ENCODE results near the gene ACAD9.
"Not testable (repeated sequence)": the region's sequence is repeated elsewhere in the genome, so short reads cannot be mapped to it uniquely, and the experiment has no call there.

Gene ACAD9

GRCh38 chr3:128879125-128879969 is at the start of gene ACAD9:
Gene ACAD9, plus strand, starts transcription at chr3:128879620. Its CDS starts 72 bp downstream, at chr3:128879692.
- peak; percentile 97 for DNase-seq

GRCh38 chr3:128829925-128830625 is 49.3 kb upstream of the ACAD9 start:
- not testable (repeated sequence) for DNase-seq

- DNase-seq = not testable (repeated sequence)
These were observed 48.7 kb upstream of the ACAD9 start for GRCh38 chr3:128830762-128831161.

GRCh38 chr3:128832979-128833378 is 46.4 kb upstream of the ACAD9 start:
- DNase-seq = not testable (repeated sequence)

GRCh38 chr3:128835096-128835495 is 44.3 kb upstream of the ACAD9 start:
- DNase-seq = peak; percentile 56

GRCh38 chr3:128841926-128842920 is 37.2 kb upstream of the ACAD9 start:
- DNase-seq = peak; percentile 25

- no peak for DNase-seq
These were observed 34.9 kb upstream of the ACAD9 start for GRCh38 chr3:128844502-128844901.

GRCh38 chr3:128845119-128845777 is 34.2 kb upstream of the ACAD9 start:
- peak; percentile 48 for DNase-seq

- peak; percentile 95 for DNase-seq
These were observed 33.5 kb upstream of the ACAD9 start for GRCh38 chr3:128845778-128846485.

- peak; percentile 77 for DNase-seq
These were observed 32.9 kb upstream of the ACAD9 start for GRCh38 chr3:128846486-128846891.

GRCh38 chr3:128847666-128848370 is 31.6 kb upstream of the ACAD9 start:
- no peak for DNase-seq

GRCh38 chr3:128848936-128849335 is 30.5 kb upstream of the ACAD9 start:
- DNase-seq = no peak

- peak; percentile 50 for DNase-seq
These were observed 29.4 kb upstream of the ACAD9 start for GRCh38 chr3:128849911-128850455.

- no peak for DNase-seq
These were observed 28.9 kb upstream of the ACAD9 start for GRCh38 chr3:128850544-128850943.

- DNase-seq = no peak
These were observed 27.8 kb upstream of the ACAD9 start for GRCh38 chr3:128851601-128852000.

- no peak for DNase-seq
These were observed 25.6 kb upstream of the ACAD9 start for GRCh38 chr3:128853826-128854225.

GRCh38 chr3:128854475-128854874 is 24.9 kb upstream of the ACAD9 start:
- DNase-seq = peak; percentile 97

GRCh38 chr3:128855569-128855968 is 23.9 kb upstream of the ACAD9 start:
- peak; percentile 43 for DNase-seq

GRCh38 chr3:128858167-128858566 is 21.3 kb upstream of the ACAD9 start:
- no peak for DNase-seq

- peak; percentile 81 for DNase-seq
These were observed 19.8 kb upstream of the ACAD9 start for GRCh38 chr3:128859630-128860029.

- no peak for DNase-seq
These were observed 17.9 kb upstream of the ACAD9 start for GRCh38 chr3:128861491-128861890.

Measured in MV-4-11 (cell line).